ENCODE results near the gene FAM98C. TPM values are rescaled to one million over a fixed set of nuclear protein-coding genes. Genes with fewer than 3 reads are reported as not detected.

Gene FAM98C
- total RNA-seq, 1 donor from 2014 or later: 11.5 TPM

GRCh38 chr19:38441657-38442348 lies 38.9 kb downstream of the FAM98C start:
- TF ChIP-seq CTCF (IDR thresholded peaks at IDR 0.05; ENCODE audit: borderline replicate concordance): no peak
- Histone ChIP-seq H3K9me3 (replicated peaks) (no peaks in the 10 kb centered on the region), H3K4me3 (no peak overlapping the region), H3K27ac (replicated peaks) (no peak overlapping the region), H3K4me1 (no peaks in the 10 kb centered on the region), H3K36me3 (no peaks in the 10 kb centered on the region), H3K27me3 (ENCODE audit: low read depth) (peaks cover 59% of the 10 kb centered on the region)
- intact Hi-C loops (cut with micrococcal nuclease): no loop called here
- no peak for DNase-seq

DNA sequence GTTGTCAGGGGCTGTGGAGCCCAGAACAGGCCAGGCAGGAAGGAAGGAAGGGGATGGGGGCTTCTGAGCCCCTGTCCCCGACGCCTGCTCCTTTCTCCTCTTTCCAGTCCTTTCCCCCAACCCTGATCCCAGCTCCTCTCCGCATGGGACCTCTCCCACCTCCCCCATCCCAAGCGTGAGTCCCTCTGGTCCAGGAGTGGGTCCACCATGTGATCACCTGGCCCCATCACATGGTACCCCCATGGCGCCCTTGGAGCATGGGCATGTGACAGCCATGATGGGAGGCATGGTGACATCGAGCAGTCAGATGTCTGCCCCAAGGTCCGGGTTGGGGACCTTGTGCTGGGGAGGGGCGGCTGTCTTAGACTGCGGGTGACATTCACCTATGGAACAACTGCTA lies 39.8 kb downstream of the FAM98C start:
- TF ChIP-seq CTCF (IDR thresholded peaks at IDR 0.05; ENCODE audit: borderline replicate concordance): no peak
- Histone ChIP-seq H3K4me3 (no peak overlapping the region), H3K4me1 (no peaks in the 10 kb centered on the region), H3K9me3 (replicated peaks) (no peaks in the 10 kb centered on the region), H3K27me3 (ENCODE audit: low read depth) (peaks cover 56% of the 10 kb centered on the region), H3K27ac (replicated peaks) (no peak overlapping the region), H3K36me3 (no peaks in the 10 kb centered on the region)
- intact Hi-C loops (cut with micrococcal nuclease): no loop called here
- no peak for DNase-seq

DNA sequence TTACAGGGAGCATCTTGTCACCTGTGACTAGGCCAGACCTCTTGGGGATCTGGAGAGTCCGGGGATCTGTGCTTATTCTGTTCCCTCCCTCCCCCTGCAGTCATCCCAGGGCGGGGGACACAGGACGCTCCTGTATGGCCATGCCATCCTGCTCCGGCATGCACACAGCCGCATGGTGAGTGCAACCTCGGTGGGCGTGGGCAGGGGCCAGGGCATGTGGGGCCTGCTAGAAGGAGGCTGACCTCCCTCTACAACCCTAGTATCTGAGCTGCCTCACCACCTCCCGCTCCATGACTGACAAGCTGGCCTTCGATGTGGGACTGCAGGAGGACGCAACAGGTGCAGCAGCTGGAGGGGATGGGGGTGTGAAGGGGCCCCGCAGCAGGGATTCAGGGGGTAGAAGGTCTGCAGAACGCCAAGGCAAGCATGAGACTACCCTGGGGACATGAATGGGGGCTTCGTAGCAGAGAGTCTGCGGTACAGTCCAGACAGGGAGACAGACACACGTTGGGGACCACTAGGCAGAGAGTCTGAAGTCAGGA lies 40.6 kb downstream of the FAM98C start:
- Histone ChIP-seq H3K4me1 (no peaks in the 10 kb centered on the region), H3K4me3 (no peak overlapping the region), H3K9me3 (replicated peaks) (no peaks in the 10 kb centered on the region), H3K36me3 (no peaks in the 10 kb centered on the region), H3K27ac (replicated peaks) (no peak overlapping the region), H3K27me3 (ENCODE audit: low read depth) (peaks cover 53% of the 10 kb centered on the region)
- no peak for DNase-seq
- no peak for TF ChIP-seq CTCF (IDR thresholded peaks at IDR 0.05; ENCODE audit: borderline replicate concordance)
- intact Hi-C loops (cut with micrococcal nuclease): no loop called here

- H3K4me3 ChIP-seq: no peak overlapping the region
- H3K4me1 ChIP-seq: no peaks in the 10 kb centered on the region
- no peak overlapping the region for H3K27ac ChIP-seq (replicated peaks)
- H3K36me3 ChIP-seq: no peaks in the 10 kb centered on the region
- H3K27me3 ChIP-seq (ENCODE audit: low read depth): peaks cover 49% of the 10 kb centered on the region
- DNase-seq: no peak
- no peak for TF ChIP-seq CTCF (IDR thresholded peaks at IDR 0.05; ENCODE audit: borderline replicate concordance)
- intact Hi-C loops (cut with micrococcal nuclease): no loop called here
- H3K9me3 ChIP-seq (replicated peaks): no peaks in the 10 kb centered on the region
These were observed 41.1 kb downstream of the FAM98C start for GRCh38 chr19:38444026-38444425.

DNA sequence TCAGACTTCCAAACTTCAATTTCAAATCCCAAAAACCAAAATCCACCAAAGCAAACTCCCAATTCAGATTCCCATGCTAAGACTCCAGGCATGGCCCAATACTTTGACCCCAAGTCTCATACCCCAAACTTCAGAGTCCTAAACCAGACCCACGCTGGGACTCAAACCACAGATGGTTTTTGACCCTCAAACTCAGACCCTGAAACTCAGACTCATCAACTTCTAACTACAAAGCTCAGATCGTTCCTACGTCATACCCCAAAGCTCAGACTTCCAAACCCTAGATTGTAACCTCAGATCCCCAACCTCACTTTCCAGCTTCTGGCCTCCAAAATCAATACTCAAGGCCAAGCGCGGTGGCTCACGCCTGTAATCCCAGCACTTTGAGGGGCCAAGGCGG lies 42.5 kb downstream of the FAM98C start:
- intact Hi-C loops (cut with micrococcal nuclease): no loop called here
- H3K27ac ChIP-seq (replicated peaks): no peak overlapping the region
- peaks cover 41% of the 10 kb centered on the region for H3K27me3 ChIP-seq (ENCODE audit: low read depth)
- no peaks in the 10 kb centered on the region for H3K9me3 ChIP-seq (replicated peaks)
- DNase-seq: no peak
- H3K4me1 ChIP-seq: no peaks in the 10 kb centered on the region
- no peak for TF ChIP-seq CTCF (IDR thresholded peaks at IDR 0.05; ENCODE audit: borderline replicate concordance)
- no peak overlapping the region for H3K4me3 ChIP-seq
- no peaks in the 10 kb centered on the region for H3K36me3 ChIP-seq
